ENCODE measurements around the gene GSPT1.

DNA sequence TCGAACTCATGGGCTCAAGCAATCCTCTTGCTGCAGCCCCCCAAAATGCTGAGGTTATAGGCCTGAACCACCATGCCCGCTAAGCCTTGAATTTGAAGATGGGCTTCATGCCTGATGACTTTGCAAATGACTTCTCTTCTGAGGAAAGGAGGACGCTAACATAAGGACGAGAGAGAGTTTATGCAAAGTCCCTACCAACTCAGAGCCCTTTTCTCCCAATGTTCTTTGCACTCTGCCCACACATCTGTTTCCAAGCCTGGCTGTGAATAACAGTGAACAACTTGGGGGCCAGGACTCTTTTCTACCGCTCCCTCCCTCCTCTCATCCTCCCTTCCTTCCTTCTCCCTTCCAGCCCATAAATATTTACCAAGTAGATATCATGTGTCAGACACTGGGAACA is 34.6 kb upstream of the GSPT1 start:
- TF ChIP-seq POLR2A (IDR thresholded peaks at IDR 0.05; ENCODE audit: low read length): no peak
- no peak for TF ChIP-seq RFX5 (IDR thresholded peaks at IDR 0.05)
- TF ChIP-seq MYC (IDR thresholded peaks at IDR 0.05; ENCODE audit: borderline replicate concordance, low read length): no peak
- TF ChIP-seq TFCP2L1 (CRISPR knock-in tag; IDR thresholded peaks at IDR 0.05): no peak
- TF ChIP-seq RCOR1 (IDR thresholded peaks at IDR 0.05; ENCODE audit: low read depth, low read length): no peak
- TF ChIP-seq ZFP36 (IDR thresholded peaks at IDR 0.05; ENCODE audit: borderline replicate concordance, partially characterized antibody): no peak
- no peak for TF ChIP-seq BHLHE40 (IDR thresholded peaks at IDR 0.05; ENCODE audit: low read depth, low read length)
- TF ChIP-seq, protein P1, sequence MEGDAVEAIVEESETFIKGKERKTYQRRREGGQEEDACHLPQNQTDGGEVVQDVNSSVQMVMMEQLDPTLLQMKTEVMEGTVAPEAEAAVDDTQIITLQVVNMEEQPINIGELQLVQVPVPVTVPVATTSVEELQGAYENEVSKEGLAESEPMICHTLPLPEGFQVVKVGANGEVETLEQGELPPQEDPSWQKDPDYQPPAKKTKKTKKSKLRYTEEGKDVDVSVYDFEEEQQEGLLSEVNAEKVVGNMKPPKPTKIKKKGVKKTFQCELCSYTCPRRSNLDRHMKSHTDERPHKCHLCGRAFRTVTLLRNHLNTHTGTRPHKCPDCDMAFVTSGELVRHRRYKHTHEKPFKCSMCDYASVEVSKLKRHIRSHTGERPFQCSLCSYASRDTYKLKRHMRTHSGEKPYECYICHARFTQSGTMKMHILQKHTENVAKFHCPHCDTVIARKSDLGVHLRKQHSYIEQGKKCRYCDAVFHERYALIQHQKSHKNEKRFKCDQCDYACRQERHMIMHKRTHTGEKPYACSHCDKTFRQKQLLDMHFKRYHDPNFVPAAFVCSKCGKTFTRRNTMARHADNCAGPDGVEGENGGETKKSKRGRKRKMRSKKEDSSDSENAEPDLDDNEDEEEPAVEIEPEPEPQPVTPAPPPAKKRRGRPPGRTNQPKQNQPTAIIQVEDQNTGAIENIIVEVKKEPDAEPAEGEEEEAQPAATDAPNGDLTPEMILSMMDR (IDR thresholded peaks at IDR 0.05): no peak
- no peak for TF ChIP-seq PHF8 (IDR thresholded peaks at IDR 0.05; ENCODE audit: borderline replicate concordance, low read depth)
